Uterus (tissue), 4 donors: ENCODE measurements around the gene KRT222. TPM values are rescaled to one million over a fixed set of nuclear protein-coding genes. Genes with fewer than 3 reads are reported as not detected.

Source experiments
- DNase-seq, 2 donors: peaks; one replicate each; pipeline ENCODE4 v3.0.0-alpha.2; 2019 to 2020
- H3K27ac ChIP-seq, 2 donors: fragments of 200-600 bp; sonication (generic); 1 replicate in 1 of 2; 2 replicates in 1 of 2; pipeline ENCODE4 v1.5.1; 2016 to 2018
- H3K27me3 ChIP-seq, 2 donors: fragments of 200-600 bp; sonication (generic); one replicate each; pipeline ENCODE4 v1.5.1; 2018 to 2019; ENCODE audit warnings: control low read depth in 1 of 2
- H3K36me3 ChIP-seq, 2 donors: fragments of 200-600 bp; sonication (generic); one replicate each; pipeline ENCODE4 v1.5.1; 2019; ENCODE audit warnings: control low read depth in 1 of 2
- H3K4me1 ChIP-seq, 2 donors: fragments of 200-600 bp; sonication (generic); one replicate each; pipeline ENCODE4 v1.5.1; 2018 to 2019; ENCODE audit warnings: control low read depth in 1 of 2
- H3K4me3 ChIP-seq, 2 donors: fragments of 200-600 bp; sonication (generic); 1 replicate in 1 of 2; 2 replicates in 1 of 2; pipeline ENCODE4 v1.5.1; 2018 to 2019; ENCODE audit warnings: mild to moderate bottlenecking in 1 of 2
- H3K9me3 ChIP-seq, 2 donors: fragments of 200-600 bp; sonication (generic); one replicate each; pipeline ENCODE4 v1.5.1; 2019; ENCODE audit warnings: control low read depth in 1 of 2
- CTCF ChIP-seq, 4 experiments: fragments of 200-600 bp in 2 of 4; fragments of 450-650 bp in 2 of 4; sonication (generic) in 2 of 4; IDR thresholded peaks; one replicate each; pipeline ENCODE4 v1.5.1; 2016 to 2019; ENCODE audit warnings: antibody characterized with exemption in 4 of 4, mild to moderate bottlenecking in 2 of 4, moderate library complexity in 1 of 4
- POLR2A ChIP-seq, 2 donors: fragments of 450-650 bp; IDR thresholded peaks; one replicate each; pipeline ENCODE4 v1.6.1; 2016; ENCODE audit warnings: antibody characterized with exemption in 2 of 2, mild to moderate bottlenecking in 1 of 2, moderate library complexity in 1 of 2
- intact Hi-C: fragments of 100-400 bp; cut with DNase I; formaldehyde crosslinking; loops from one replicate; pipeline ENCODE4 v1.15.1; 2023; ENCODE audit warnings: low total_unique reads
- total RNA-seq, 4 donors: library from RNA; depleted of rRNA in 3 of 4; stranded (reverse); fragments of >200 nt in 3 of 4; gene quantifications; one replicate each; pipeline versions ENCODE4 v1.1.0 to v1.2.4, GENCODE V29; 2014 to 2023
- donor health status: DM: yes; HTN: yes; CAD: no.

KRT222 gene
- total RNA-seq, 4 donors from 2014 or later: 1.6 to 4.2 (median 2.6) TPM; not detected in 1

GRCh38 chr17:40605306-40605705, 59.7 kb downstream of the KRT222 start:
- no peak for DNase-seq
- no peak overlapping the region for H3K27ac ChIP-seq
- H3K4me1 ChIP-seq: no peaks in the 10 kb centered on the region
- no peaks in the 10 kb centered on the region for H3K36me3 ChIP-seq
- no peak overlapping the region for H3K4me3 ChIP-seq
- H3K9me3 ChIP-seq: no peaks in the 10 kb centered on the region
- intact Hi-C loops: no loop called here
- H3K27me3 ChIP-seq: no peaks in the 10 kb centered on the region
- TF ChIP-seq POLR2A (IDR thresholded peaks at IDR 0.05) (no peak), CTCF (IDR thresholded peaks at IDR 0.05) (no peak)

Other genes with a start within 250 kb of the KRT222 start
- 100 to 1,000 TPM in 1 of 4 donors, 1 to 10 TPM in 1, under 1 TPM in 1, not detected in 1; 0.26 to 145 (median 1.9) TPM for gene TOP2A, start 247.3 kb downstream of the KRT222 start, total RNA-seq
- 1,000 to 10,000 TPM in 1 of 4 donors, 100 to 1,000 TPM in 3; 331 to 1,351 (median 418) TPM for gene IGFBP4, start 221.7 kb downstream of the KRT222 start, total RNA-seq
- gene TNS4, start 163.6 kb downstream of the KRT222 start, total RNA-seq: 1 to 10 TPM in 1 of 4 donors, under 1 TPM in 2, not detected in 1; 0.09 to 2.6 (median 0.28) TPM
- gene CCR7, start 99.7 kb downstream of the KRT222 start, total RNA-seq: under 1 TPM in 1 of 4 donors, not detected in 3; 0.14 TPM
- gene SMARCE1, start 17.4 kb downstream of the KRT222 start, total RNA-seq: 100 to 1,000 TPM; 109 to 401 (median 159) TPM
- not detected for gene KRT24, start 38.6 kb upstream of the KRT222 start, total RNA-seq
- gene KRT25, start 90.2 kb upstream of the KRT222 start, total RNA-seq: not detected
- not detected for gene KRT26, start 107.0 kb upstream of the KRT222 start, total RNA-seq
- not detected for gene KRT27, start 117.4 kb upstream of the KRT222 start, total RNA-seq
- gene KRT28, start 134.8 kb upstream of the KRT222 start, total RNA-seq: not detected
- 10 to 100 TPM in 2 of 4 donors, 1 to 10 TPM in 1, not detected in 1; 6.9 to 47.1 (median 39.8) TPM for gene KRT10, start 157.4 kb upstream of the KRT222 start, total RNA-seq
- not detected for gene KRT12, start 202.0 kb upstream of the KRT222 start, total RNA-seq
- under 1 TPM in 3 of 4 donors, not detected in 1; 0.26 to 0.83 (median 0.29) TPM for gene KRT20, start 220.1 kb upstream of the KRT222 start, total RNA-seq